DMS79 (cell line): ENCODE data around the gene ACOT11.

Source experiments
- DNase-seq: peaks from one replicate; lab custom pipeline; 2025; lab: John Stamatoyannopoulos, UW

ACOT11 gene

DNA sequence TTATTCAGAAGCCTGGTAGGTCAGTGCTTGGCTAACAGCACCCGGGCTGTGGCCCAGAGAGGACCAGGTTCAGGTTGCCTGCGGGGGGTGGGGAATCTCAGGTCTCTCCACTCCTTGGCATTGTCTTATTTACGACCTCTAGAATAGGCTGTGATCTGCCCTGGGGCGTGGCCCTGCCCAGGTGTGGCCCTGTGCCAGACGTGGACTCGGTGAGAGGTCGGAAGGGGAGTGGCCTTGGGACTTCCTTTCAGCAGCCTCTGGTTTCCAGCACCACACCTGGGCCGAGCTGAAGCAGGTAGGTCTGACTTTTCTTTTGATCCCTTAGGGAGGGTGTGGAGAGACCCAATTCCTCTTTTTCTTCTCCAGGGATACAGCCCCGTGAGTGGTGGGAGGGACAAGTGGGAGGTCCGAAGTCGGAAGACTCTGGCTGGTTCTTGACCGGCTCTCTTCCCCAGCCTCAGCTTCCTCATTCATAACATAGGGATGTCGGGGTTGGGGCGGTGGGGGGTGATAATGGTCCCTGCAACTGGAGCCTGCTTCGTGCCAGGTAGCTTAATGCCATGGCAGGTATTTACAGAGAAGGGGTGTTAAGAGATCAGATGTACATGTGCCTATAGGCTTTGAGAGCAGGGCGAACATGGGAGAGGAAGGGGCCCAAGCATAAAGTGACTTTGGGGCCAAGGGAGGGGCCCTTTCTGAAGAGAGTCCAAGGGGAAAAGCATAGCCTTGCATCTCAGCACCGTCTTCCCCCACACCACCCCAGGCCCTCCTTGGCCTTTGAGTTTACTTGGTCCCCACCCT is 16.5 kb downstream of the ACOT11 start:
- peak; percentile 90 for DNase-seq

- DNase-seq = no peak
Observed at GRCh38 chr1:54565113-54565501, 17.1 kb downstream of the ACOT11 start.

GRCh38 chr1:54566438-54567141 is 18.6 kb downstream of the ACOT11 start:
- no peak for DNase-seq

DNA sequence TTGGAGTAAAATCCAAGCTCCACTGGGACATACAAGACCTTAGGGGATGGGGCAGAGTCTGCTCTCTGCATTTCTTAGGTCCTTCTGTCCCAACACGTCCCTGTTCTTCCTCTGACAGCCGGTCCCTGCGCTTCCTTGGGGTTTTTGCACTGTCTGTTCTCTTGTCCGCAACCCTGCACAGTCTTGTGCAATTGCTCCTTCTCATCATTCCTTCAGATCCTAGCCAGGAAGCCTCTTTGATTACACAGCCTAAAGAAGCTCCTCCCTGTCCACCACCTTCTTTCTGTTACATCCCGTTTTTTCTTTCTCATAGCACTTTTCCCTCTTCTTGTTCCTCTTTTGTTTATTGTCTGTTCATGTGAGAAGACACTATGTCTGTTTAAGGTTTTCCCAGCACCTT is 19.9 kb downstream of the ACOT11 start:
- DNase-seq = no peak

GRCh38 chr1:54569339-54569738 is 21.3 kb downstream of the ACOT11 start:
- DNase-seq = no peak

DNA sequence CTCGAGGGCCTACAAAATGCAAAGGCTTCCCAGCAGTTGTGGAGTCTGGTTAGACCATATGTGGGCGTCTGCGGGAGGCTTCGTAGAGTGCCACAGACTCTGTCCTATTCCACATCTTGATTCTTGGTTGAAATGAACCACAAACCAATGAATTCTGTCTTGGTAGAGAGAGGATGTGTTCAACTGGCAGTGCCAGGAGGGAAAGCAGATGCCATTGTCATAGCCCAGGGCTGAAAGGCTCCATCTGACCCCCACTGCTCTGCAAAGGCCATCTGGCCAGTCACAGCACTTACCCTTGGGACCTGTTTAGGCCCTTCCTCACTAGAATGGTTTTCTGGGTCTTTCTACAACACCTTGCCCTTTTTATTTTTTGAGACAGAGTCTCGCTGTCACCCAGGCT is 22.1 kb downstream of the ACOT11 start:
- DNase-seq = no peak

GRCh38 chr1:54571326-54571725 is 23.3 kb downstream of the ACOT11 start:
- DNase-seq = no peak

GRCh38 chr1:54571803-54572541 is 23.9 kb downstream of the ACOT11 start:
- no peak for DNase-seq

DNA sequence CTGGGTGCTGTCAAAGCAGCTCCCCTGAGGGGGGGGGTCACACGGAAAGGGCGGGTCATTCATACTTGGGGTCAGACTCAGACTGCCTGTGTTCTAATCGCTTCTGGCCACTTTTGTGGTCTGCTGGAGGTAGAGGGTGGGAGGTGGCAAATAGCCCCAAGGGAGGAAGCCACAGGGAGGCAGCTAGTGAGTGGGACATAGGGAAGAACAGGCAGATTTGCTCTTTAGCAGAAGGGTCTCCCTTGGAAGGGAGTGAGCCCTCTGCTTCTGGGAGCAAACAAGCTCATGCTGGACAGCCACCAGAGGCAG is 24.5 kb downstream of the ACOT11 start:
- DNase-seq = no peak

- no peak for DNase-seq
Observed at GRCh38 chr1:54574158-54574778, 26.2 kb downstream of the ACOT11 start.

DNA sequence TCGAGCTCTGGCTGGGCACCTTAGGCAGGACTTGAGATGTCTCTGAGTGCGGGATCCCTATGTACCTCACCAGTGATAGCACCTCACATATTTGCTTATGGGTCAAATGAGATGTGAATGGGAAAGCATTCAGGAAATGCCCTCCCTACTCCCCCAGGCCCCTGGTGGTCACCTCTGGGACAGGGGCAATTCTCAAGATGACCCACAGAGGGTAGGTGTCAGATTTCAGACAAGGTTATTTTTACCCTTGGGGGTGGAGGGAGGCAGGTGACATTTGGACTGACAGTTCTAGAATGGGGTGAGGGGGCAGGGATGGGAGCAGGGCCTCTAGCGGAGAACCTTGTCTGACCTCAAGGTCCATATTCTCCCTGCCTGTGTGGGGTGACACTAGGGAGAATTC is 27.1 kb downstream of the ACOT11 start:
- DNase-seq = no peak

DNA sequence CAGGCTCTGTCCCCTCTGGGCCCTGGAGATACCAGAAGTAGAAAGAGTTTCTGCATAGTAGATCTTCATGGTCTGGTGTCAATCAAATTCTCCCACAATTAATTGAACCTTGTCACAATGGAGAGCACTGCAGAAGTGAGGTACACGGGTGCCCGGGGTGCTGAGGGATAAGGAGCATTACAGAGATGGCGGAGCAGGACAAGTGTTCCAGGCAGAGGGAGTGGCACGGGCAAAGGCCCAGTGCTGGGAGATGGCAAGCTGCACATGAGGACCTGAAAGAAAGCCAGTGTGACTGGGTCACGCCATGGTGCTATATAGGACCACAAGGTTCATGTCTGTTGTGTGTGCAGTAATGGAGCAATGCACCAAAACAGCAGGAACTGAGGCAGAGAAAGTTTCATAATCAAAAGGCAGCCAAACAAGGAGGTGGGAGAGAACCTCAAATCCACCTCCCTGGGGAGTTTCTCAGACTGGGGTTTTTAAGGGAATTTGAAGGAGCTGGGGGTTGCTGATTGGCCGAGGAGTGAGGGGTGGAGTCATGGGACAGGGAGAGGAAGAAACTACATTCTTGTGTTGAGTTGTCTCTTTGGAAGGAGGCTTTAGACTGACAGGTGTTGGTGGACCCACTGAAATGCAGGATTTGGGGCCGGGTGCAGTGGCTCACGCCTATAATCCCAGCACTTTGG is 27.7 kb downstream of the ACOT11 start:
- DNase-seq = no peak

GRCh38 chr1:54577612-54578011 is 29.6 kb downstream of the ACOT11 start:
- no peak for DNase-seq

DNA sequence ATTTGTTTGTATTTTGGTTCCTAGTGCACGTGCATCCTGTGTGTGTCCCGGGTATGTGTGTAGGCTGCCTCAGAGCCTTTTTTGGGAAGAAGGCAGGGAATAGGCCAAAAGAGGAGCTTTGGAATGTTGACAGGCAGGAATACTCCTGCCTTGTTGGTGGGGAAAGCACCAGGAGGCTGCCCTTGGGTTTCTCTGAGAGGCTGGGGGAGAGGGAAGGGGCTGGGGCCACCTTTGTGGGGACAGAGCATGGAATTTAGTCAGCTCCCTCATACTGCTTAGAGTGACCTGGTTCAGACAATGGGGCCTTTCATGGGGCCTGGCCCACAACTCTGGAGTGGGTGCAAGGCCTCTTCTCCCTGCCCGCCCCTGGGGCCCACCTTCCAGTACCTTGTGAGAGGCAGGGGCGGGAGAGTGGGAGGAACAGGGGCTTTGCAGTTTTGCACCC is 31.3 kb downstream of the ACOT11 start:
- DNase-seq = no peak

DNA sequence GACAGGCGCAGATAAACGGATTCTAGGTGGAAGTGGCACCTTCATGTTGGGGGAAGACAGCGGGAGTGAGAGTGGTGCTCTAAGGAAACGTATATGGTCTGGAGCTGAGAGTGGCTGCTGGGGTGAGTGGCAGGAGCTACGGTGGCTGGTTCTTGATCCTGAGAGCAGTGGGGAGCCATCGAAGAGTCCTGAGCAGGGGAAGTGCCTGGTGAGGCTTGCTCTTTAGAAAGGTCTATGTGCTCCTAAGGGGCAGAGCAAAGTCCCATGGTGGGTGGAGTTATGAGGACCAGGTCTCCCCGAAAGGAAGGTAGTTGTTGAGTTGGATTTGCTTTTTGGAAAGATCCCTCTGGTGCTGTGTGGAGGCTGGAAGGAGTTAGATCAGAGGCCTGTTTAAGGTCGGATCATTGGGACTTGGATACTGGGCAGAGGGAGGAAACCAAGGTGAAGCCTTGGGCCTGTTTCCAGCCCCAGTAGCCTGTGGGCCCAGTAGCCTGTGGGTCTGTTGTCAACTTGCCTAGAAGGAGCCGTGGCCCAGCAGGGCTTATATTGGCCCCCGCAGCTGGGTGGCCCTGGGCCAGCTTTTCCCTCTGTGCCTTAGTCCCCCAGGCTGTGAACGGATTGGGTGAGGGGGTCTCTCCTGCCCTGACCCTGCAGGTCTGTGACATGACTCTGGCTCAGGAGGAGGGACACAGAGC is 33.0 kb downstream of the ACOT11 start:
- DNase-seq = no peak

DNA sequence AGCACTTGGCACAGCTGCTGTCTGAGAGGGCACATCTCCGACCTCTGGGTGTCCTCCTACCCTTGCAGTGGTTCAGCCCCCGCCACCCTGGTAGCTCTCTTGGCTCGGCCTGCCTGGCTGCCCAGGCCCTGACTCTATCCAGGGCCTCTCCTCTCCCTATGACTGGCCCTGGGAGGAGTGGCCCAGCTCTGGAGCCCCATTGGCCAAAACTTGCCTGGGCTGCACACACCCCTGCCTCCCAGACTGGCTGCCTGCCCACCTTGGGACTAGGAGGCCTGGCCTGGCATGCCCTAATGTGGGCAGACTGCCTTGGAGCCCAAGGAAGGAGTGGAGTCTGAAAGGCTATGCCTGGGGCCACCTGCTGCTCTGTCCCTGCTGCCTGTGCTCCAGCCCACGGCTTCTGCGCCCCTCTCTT is 33.6 kb downstream of the ACOT11 start:
- peak; percentile 43 for DNase-seq

DNA sequence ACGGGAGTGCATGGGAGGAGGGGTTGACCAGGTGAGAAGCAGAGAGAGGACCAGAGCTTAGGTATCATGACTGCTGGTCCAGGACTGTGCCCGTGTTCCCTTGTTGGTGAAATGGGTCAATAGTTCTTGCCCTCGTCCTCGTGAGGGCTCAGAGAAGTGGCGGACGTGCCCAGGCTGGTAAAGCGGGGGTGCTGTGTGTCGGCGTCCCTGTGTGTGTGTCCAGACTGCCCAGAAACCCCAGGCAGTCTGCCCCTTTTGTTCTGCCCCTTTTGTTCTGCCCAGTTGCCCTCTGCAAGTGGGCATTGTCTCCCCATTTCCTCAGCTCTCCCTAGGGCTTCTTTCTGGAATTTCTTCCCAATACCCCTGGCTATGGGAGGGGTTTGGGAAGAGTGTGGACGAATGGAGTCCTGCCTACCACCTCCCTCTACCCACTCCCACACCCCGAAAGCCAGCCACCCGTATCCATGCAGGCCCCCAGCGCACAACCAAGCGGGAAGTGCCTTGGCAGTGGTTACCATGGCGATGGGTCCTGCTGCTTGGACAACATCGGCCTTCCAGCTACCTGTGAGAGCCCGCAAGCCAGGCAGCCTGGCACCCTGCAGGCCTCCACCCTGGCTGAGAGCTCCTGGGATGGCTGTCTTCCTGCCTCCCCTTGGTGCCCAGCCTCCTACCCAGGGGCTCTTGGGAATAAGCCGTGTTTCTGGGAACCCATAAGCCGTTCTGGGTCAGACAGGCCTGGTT is 34.7 kb downstream of the ACOT11 start:
- DNase-seq = peak; percentile 41

DNA sequence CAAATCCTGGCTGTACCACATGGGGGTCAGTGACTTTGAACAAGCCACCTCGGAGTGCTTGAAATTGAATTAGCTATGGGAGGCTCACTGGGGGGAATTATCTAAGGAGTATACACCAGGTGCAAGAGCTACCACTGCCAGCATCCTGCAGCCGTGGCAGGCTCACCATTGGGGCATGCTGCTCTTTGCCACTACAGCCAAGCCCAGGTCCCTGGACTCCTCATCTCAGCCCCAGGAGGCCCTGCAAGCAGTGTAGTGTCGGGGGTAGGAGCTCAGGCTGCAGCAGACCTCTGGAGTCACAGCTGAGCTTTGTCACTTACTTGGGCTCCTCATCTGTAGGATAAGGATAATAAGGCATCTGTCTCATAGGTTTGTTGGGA is 35.3 kb downstream of the ACOT11 start:
- no peak for DNase-seq

- DNase-seq = no peak
Observed at GRCh38 chr1:54583871-54584270, 35.8 kb downstream of the ACOT11 start.

DNA sequence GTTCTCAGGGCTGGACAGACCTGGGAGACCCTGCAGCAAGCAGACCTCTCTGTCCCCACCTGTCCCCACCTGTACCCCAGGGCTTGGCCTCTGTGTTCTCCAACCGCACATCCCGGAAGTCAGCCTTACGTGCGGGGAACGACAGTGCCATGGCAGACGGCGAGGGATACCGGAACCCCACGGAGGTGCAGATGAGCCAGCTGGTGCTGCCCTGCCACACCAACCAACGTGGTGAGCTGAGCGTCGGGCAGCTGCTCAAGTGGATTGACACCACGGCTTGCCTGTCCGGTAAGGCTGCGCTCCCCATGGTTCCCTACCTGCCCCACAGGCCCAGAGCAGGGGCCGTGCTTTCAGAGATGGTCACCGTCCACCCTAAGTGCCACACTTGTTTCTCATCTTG is 36.5 kb downstream of the ACOT11 start:
- no peak for DNase-seq
